GOT3 (cell line): ENCODE measurements around the gene ELAVL1.

Experiments used
- DNase-seq: peaks from one replicate; lab custom pipeline; 2025; ENCODE audit warnings: mixed read lengths; lab: John Stamatoyannopoulos, UW

ELAVL1 gene

DNA sequence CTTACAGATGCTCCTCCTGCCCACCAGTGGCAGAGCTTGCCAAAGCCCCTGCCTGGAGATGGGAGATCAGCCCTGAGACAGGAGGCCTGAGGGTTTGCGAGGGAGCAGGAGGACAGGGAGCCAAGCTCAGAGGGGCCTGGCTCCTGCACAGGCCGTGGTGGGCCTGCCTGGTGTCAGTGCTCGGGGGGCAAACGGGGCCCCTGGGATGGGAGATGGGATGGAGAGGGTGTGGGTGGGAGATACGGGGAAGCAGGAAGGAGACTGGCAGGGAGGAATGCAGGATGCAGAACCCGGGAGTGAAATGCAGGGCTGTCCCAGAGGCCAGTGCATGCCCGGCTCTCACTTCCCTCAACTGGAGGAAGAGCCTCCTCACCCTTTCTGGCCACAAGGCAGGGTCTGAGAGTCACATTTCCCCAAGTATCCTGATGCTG lies 19.9 kb downstream of the ELAVL1 start:
- no peak for DNase-seq

DNA sequence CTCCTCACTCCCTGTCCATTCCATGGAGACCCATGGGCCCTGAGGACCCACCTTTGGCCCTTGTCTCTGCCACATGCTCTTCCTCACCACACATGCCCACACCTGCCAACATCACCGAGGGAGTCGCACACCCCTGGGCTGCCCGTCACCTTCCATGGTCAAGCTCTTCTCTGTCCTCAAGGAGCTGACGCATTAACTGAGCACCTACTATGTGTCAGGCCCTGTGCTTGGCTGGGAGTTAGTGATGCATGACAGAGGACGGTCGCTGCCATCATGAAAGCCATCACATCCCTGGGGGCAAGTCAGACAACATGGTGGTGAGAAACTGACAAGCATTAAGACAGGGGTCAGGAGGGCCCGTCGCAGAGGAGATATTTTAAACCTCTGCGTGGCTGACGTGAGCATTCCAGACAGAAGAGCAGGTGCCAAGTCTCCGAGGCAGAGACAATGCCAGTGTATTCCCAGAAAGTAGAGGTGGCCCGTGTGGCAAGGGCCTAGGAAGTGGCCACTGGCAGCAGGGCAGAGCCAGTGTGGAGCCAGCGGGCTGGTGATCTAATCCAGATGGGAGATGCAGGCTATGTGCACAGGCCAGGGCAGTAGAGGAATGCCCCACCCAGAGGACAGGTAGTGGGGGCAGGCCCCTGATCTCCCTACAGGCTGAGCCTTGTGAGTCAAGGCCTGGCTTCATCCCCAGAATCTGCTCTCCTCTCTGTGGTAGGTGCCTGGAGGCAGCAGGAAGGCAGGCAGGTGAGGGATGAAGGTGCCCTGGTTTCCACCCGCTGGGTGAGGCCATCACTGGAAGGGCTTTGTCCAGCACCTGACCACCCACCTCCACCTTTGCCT lies 21.2 kb downstream of the ELAVL1 start:
- no peak for DNase-seq

DNA sequence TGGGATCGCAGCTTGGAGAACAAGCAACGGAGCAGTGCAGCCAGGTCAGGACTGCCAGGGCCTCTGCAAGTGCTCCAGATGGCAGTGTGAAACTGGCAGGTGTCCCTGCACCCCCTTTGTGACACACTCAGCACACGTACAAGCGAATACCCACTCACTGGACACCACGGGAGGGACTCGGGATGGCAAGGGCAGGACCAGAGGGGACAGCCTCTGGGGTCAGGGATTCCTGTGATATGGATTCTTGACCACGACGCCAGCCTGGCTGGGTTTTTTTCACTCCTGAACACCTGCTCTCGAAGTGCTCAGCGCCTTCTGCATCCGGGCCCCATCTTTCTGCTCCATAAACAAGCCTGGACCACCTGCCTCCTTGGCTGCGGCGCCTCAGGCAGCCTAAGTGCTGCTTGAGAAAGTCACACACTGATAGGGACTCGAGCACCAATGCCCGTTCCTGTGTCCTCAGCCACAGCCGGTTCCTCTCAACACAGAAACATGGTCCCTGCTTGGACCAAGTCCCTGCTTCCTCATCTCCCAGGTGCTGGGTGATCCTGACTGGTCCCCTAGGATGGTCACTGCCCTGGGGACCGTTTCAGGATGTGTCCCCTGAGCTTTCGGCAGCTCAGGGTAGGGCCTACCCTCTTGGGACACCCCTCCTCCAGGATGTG lies 22.0 kb downstream of the ELAVL1 start:
- no peak for DNase-seq

DNA sequence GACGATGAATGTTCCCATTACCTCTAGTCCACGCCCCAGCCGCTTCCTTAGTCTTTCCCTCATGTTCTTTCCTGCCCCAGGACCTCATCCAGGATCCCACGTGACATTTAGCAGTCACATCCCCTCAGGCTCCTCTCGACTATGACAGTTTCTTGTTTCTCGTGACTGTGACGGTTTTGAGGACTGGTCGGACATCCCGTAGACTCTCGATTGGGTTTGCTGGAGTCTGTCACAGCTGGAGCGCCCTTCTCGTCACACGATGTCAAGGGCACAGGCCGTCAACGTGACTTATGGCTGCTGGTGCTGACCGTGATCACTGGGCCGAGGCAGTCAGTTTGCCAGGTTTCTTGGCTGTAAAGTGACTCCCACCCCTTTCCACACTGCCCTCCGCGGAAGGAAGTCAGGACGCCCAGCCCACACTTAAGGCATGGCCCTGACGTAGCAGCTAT lies 22.8 kb downstream of the ELAVL1 start:
- DNase-seq: no peak

DNA sequence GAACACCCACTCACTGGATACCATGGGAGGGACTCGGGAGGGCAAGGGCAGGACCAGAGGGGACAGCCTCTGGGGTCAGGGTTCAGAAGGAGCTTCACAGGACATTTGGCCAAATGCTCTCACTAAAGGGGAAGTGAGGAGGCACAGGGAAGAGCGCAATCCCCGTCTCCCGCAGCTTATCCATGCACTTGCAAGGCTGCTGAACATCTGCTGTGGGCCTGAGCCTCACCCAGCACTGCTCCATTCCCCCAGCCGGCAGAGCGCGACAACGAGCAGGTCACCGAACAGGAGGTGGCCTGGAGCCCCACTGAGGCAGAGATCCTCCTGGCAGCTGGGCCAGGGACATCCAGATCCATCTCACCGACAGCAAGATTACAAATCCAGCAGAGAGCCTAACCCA lies 23.3 kb downstream of the ELAVL1 start:
- DNase-seq: no peak

DNA sequence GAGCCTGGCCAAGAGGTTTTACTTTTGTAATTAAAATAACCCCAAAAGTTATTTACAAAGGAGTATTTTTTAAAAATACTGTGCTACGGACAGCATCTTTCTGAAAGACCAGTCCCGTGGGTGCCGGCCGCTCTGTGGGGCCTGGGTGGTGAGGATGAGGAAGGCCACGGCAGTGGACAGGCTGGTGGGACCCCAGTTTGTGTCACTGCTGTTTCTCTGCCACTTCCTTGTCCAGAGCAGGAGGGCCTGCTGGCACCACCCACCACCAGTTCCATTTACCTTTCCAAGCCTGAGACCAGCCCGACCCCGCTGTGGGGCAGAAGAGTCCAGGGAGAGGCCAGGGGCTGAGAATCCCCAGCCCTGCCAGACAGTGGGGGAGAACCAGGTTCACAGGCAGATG lies 23.8 kb downstream of the ELAVL1 start:
- no peak for DNase-seq

DNA sequence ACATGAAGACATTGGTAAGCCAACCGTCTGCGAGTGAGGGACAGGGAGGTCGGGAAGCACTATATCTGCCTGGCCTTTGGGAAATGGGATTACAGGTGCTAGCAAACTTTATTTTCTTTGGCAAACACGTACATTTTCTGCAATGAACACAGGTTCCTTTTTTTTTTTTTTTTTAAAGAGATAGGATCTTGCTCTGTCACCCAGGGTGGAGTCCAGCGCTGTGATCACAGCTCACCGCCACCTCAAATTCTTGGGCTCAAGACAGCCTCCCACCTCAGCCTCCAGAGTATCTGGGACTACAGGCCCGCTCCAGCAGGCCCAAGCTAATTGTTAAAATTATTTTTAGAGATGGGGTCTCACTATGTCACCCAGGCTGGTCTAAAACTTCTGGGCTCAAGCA lies 24.2 kb downstream of the ELAVL1 start:
- DNase-seq: no peak

DNA sequence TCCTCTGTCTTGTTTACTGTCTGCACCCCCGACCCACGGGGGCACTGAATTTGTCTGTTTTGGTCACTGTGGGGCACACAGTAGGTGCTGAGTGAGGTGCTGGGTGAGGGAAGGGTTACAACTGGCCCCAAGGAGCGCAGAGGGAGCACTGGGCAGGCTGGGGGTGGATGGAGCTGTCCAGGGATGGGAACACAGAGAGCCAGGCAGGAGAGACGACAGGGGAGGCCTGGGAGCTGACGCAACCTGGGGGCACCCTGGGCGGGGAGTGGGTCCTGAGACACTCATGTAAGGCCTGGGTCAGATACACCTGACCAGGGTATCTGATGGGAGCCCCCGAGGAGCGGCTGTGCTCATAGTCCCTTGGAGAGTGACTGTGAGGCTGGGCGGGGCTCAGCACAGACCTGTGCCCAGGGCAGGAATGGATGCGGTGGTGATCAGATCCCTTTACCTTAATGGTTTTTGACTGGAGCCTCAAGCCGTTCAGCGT lies 24.8 kb downstream of the ELAVL1 start:
- DNase-seq: no peak

DNA sequence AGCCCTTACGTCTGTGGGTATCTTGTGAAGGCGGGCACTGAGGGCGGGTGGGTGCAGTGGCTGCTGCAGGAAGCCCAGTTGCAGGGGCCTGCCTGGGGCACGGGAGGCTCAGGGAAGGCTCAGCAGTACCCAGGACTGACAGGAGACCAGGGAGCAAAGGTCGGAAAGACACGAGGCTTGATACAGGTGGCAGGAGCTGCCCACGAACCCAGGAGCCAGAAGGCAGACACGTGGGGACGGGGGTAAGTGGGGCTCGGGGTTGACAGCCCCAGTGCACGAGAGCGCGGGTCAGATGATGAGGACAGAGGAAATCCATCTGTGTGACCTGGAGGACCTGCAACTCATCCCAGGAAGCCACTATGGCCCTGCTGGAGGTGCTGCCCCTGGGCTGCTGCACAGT lies 25.3 kb downstream of the ELAVL1 start:
- DNase-seq: no peak

DNA sequence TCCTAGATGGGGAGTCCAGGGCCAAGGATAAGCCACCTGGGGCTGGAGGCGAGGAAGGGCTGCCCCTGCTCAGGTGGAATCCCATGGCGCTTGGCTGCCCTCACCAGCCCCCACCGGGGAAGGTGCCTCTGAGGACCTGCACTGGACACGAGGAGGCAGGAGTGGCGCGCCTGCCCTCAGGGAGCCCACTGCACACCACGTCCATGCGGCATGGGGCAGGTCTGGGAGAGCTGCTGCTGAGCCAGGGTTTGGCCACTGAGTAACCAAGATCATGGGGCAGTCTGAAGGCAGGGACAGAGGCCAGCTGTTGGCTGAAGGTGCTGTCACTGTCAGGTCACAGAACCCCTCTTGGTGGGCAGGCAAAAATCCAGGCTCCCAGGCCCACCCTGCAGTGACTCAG lies 25.9 kb downstream of the ELAVL1 start:
- no peak for DNase-seq

DNA sequence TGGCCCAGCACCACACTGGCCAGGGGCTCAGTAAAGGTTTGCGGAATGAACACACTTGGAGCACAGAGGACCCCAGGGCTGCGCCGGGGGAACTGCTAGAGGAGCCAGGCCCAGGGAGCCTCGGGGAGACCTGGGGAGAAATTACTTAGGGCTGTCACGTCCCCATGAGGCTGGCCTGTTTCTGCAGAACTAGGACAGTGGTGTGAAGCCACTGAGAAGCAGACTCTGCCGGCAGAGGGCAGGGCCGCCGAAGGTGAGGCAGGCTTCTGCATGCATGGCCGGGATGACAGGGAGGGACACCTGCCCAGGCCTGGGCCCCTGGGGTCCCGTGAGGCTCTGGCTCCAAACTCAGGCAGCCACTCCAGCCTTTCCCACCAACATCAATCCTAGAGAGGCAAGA lies 26.4 kb downstream of the ELAVL1 start:
- no peak for DNase-seq

DNA sequence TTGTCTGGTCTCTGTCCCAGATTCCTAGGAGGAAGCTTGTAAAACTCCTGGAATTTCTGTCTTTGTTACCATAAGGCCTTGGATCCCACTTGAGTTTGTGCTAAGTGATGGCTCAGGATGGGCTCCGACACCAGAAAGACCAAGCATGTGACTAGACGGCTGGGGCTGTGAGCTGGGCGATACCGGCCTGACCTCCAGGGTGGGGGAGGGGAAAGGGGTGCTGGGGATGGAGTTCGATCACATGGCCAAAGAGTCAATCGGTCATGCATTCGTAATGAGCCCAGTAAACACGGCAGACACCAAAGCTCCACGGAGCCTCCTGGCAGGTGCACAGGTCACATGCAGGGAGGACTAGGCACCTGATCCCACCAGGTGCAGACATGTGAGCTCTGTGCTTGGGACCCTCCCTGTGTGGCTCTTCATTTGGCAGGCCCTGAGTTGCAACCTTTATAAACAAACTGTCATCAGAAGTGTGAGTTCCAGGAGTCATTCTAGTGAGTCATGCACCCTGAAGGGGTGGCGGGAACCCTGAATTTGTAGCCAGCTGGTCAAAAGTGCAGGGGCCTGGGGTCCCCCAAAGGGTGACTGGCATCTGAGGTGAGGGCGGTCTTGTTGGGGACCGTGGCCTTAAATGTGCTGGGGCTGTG lies 27.1 kb downstream of the ELAVL1 start:
- DNase-seq: no peak

DNA sequence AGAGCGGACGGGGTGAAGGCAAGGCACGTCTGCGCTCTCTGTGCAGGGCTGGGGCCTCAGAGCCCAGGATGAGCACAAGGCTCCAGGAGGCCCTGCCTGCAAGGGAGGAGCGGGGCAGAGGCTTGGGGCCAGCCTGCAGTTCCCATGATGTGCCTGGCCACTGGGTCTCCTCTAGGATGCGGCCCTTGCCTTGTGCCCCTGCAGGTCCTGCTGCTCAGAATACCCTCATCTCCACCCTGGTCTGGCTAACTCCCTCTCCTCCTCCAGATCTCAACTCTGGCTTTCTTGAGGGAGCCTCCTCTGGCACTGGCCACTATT lies 27.8 kb downstream of the ELAVL1 start:
- no peak for DNase-seq

DNA sequence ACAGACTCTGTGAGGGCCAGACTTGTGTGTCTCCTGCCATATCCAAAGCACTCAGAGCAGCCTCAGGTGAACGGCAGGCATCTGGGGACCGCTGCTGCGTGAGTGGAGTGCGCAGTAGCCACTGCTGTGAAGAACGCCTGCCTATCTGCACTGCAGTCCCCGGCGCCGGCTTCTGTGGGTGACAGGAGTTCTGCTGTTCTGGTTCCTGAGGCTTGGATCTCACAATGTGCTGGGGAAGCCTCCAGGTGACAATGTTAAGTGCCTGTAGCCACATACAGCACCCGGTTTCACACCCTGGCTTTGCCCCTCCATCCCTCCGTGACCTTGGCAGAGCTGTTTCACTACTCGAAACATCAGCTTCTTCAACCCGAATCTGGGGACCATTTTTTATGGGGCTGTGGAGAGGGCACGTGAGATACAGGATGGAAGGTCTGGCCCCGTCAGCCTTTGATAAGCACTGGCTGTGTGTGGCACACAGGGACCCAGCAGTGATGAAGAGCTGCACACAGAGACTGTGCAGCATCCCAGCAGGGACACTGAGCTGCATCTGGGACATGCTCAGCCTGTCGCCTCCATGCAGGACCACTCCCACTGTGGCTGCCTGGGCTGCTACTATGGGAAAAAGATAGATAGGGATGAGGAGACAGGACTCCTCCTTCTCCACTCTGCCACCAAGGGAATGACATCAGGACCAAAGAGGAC lies 28.3 kb downstream of the ELAVL1 start:
- no peak for DNase-seq

DNA sequence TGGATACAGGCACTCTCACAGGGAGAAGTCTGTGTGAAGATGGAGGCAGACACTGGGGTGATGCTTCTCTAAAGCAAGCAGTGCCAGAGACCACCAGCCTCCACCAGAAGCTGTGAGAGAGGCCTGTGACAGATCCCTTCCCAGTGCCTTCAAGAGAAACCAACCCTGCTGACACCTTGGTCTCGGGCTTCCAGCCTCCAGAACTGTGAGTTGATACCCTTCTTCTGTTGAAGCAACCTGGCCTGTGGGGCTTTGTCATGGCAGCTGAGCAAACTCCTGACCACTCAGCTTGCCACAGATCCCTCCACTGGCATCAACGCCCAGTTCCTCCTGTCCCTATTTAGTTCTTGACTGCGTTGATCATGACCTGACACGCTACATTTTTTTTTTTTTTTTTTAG lies 29.0 kb downstream of the ELAVL1 start:
- DNase-seq: no peak

DNA sequence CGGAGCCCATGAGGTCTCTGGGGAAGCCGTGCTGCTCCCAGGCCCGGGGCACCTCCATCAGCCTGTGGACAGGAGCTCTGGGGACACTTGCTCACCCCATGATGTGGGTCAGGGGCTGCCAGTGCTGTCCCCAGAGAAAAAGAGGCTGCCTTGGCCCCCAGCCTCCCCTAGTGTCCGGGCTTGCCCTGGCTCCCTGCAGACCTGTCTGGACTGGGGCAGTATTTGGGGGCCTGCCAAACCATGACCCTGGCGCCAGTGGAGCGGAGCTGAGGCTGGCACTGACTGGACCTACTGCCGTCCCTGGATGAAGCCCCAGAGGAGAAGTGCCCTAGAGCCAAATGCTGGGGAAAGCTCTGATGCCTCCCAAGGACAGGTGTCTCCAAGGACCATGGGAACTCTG lies 30.4 kb downstream of the ELAVL1 start:
- DNase-seq: no peak

DNA sequence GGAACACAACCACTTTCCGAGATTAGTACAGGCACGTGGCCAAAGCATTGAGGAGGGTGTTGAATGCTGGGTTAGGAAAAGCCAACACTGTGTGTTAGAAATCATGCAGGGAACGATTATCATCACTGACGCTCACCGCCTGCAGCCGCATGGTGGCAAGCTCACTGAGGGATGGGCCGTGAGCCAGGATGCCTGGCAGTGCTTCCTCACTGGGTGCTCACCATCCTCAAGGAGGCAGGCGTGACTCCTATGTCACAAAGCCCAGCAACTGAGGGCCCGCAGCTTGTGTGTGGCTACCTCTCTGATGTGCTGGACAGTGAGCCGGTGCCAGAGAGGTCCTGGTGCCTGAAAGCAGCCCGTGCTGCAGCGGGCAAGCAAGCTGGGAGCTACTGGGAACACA lies 31.6 kb downstream of the ELAVL1 start:
- DNase-seq: no peak

DNA sequence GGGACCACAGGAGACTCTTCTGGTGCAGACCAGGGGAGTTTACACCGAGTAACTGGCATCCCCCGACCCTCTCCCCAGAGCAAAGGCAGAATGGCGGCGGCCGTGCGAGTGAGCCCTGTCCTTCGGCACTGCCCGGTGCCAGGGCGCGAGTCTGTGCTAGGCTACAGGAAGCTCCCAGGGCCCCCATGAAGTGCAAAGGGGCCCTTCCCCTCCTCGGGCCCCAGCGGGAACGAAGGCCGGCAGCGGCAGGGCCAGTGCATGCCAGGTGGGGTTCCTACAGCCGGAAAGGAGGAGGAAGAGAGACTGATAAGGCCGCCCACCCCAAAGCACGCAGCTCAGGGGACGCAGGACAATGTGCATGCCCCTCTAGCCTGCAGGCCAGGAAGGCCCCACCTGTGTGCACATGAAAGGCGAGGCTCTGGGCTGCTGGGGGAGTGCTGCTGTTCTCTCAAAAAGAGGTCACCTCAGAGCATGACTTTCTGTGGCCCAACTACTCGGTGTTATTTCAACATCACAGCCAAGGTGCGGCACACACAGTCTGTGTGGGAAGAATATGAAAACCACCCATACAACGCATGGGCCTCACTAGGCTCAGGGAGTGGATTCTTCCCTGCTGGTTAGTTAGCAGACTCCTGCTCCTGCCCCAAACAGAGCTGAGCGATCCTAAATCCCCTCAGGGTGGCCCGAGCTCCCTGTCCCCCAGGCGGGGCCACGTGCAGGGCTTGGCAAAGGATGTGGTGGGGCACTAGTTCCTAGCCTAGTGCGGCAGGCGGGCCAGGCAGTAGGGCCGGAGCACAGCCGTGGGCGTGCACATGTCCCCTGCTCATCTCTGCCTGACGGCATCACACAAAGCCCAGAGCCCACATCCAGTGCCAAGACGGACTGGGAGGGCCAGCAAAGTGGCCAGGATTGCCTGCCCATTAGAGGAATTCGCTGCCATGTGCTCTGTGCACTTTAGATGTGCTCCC lies 33.6 kb downstream of the ELAVL1 start:
- DNase-seq: no peak

DNA sequence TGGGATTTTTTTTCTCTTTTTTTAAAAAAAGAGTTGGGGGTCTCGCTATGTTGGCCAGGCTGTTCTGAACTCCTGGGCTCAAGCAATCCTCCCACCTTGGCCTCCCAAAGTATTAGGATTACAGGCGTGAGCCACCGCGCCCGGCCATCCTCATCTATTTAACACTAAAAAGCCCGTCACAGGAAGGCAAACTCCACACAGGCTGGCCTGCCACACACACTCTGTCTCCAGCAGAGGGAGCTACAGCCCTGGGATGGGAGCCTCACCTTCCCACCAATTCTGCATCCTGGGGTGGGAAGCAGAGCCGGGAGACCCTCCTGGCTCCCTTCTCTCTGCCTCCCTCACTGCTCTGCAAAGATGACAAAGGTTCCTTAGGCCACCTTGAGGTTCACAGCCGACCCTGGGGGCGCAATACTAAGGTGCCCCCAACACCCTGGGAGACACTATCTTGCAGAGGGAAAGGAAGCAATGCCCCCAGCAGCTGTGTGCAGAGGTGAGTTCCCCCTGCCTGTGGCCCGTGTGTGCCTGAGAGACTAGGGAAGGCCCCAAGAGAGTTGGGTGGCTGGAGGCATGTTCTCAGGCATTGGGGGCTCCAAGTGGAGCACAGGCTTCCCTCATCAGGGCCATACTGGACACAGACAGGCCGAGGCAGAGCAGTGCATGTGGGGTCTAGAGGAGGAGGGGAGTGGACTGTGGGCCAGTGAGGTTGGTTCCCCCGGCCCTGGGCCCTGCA lies 34.6 kb downstream of the ELAVL1 start:
- no peak for DNase-seq

DNA sequence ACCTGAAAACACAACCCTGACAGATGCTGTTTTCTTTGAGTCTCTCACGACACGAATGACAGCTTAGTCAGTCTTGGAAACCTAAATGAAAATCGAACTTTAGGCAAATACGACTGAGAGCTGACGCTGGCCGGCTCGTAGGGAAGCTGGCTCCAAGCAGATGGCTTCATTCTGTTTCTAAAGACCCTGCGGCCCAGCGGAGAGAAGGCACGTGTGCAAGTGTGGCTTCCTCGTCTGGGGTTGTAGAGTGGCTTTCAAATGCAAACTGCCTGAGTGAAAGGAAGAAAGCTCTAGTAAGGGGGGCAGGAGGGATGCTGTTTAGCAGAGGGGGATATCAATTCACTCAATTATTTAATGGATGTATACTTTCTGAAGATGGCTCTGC lies 35.9 kb downstream of the ELAVL1 start:
- DNase-seq: no peak
